Large intestine (tissue), 3 donors: ENCODE data around the gene STAT5A. TPM values are rescaled to one million over a fixed set of nuclear protein-coding genes. Genes with fewer than 3 reads are reported as not detected.
A peak's percentile ranks its signal among the peaks of the same experiment; 100 is the strongest.

Source experiments
- DNase-seq, 2 donors: peaks; one replicate each; pipeline versions ENCODE4 v3.0.0 to v3.0.0-alpha.2; 2013
- H3K27ac ChIP-seq: one replicate; pipeline ENCODE4 v1.5.1; 2013; ENCODE audit warnings: low read length
- H3K27me3 ChIP-seq: 2 replicates; pipeline ENCODE4 v1.6.1; 2013; ENCODE audit warnings: low read length; ENCODE audit not compliant: control insufficient read depth, insufficient read depth
- H3K36me3 ChIP-seq: 2 replicates; pipeline ENCODE4 v1.6.1; 2013; ENCODE audit warnings: low read length; ENCODE audit not compliant: control insufficient read depth, insufficient read depth
- H3K4me1 ChIP-seq: one replicate; pipeline ENCODE4 v1.6.1; 2013; ENCODE audit warnings: low read length; ENCODE audit not compliant: control insufficient read depth, insufficient read depth
- H3K4me3 ChIP-seq: one replicate; pipeline ENCODE4 v1.5.1; 2013; ENCODE audit warnings: low read length
- H3K9me3 ChIP-seq: one replicate; pipeline ENCODE4 v1.6.1; 2013; ENCODE audit warnings: mild to moderate bottlenecking, low read depth, low read length, moderate library complexity; ENCODE audit not compliant: control insufficient read depth
- WGBS: methylation state at CpG from one replicate; pipeline ENCODE4 v1.1.5; 2013; ENCODE audit warnings: low lambda C conversion rate; ENCODE audit not compliant: insufficient coverage; 5-methylcytosine and 5-hydroxymethylcytosine counted together
- polyA plus RNA-seq: library from polyadenylated mRNA; unstranded; fragments of 120-200 nt; gene quantifications from one replicate; pipeline ENCODE4 v1.2.1, GENCODE V29; 2013

Gene STAT5A
- polyA plus RNA-seq, 1 donor, result 14.2 TPM

GRCh38 chr17:42284024-42284369 lies 4.3 kb upstream of the STAT5A start:
- DNase-seq, result no peak
- H3K9me3 ChIP-seq, result no peaks in the 10 kb centered on the region
- WGBS, result 100% methylated on average over 1 of the region's 5 CpGs
- H3K27ac ChIP-seq, result no peak overlapping the region
- H3K4me1 ChIP-seq, result peaks cover 17% of the 10 kb centered on the region
- H3K27me3 ChIP-seq, result no peaks in the 10 kb centered on the region
- no peak overlapping the region for H3K4me3 ChIP-seq
- H3K36me3 ChIP-seq, result no peaks in the 10 kb centered on the region

- Histone ChIP-seq H3K27me3 (no peaks in the 10 kb centered on the region), H3K27ac (no peak overlapping the region), H3K4me3 (no peak overlapping the region), H3K9me3 (peaks cover 2% of the 10 kb centered on the region), H3K4me1 (peaks cover 17% of the 10 kb centered on the region), H3K36me3 (no peaks in the 10 kb centered on the region)
- no peak for DNase-seq
- WGBS, result no CpG with 5 or more reads among the region's 7 CpGs
Measured at GRCh38 chr17:42284566-42284965, 3.7 kb upstream of the STAT5A start.

DNA sequence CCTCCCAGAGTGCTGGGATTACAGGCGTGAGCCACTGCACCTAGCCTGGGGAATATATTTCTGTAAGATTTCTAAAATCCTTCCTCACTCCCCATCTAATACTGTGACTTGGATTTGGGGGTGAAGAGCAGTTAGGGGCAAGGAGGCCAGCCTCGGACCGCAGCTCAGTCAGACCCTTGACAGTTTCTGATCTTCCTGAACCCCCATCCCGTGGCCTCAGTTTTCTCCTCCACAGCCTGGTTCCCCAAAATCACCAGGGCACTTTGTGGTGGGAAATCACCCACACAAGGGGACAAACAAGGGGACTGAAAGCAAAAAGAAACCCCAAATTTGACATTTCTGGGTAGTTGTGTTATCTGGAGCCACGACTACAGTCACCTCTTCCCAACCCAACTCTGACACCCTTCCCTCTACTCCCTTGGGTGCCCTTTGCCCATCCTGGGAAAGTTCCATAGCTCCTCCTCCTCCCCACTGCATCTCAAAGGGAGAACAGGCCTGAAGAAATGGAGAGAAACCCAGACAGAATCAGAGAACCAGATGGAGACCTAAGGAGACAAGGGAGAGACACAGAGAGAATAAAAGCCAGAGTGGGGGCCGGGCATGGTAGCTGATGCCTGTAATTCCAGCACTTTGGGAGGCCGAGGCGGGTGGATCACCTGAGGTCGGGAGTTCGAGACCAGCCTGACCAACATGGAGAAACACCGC lies 2.8 kb upstream of the STAT5A start:
- Histone ChIP-seq H3K27ac (no peak overlapping the region), H3K4me1 (peaks cover 17% of the 10 kb centered on the region), H3K9me3 (peaks cover 2% of the 10 kb centered on the region), H3K4me3 (no peak overlapping the region), H3K36me3 (no peaks in the 10 kb centered on the region), H3K27me3 (no peaks in the 10 kb centered on the region)
- DNase-seq, result no peak
- WGBS, result 80% methylated on average over 2 of the region's 11 CpGs

GRCh38 chr17:42286411-42287221 lies 1.7 kb upstream of the STAT5A start:
- Histone ChIP-seq H3K4me1 (peaks cover 17% of the 10 kb centered on the region), H3K27ac (no peak overlapping the region), H3K27me3 (no peaks in the 10 kb centered on the region), H3K9me3 (peaks cover 2% of the 10 kb centered on the region), H3K4me3 (no peak overlapping the region), H3K36me3 (no peaks in the 10 kb centered on the region)
- no CpG with 5 or more reads among the region's 5 CpGs for WGBS
- no peak for DNase-seq

DNA sequence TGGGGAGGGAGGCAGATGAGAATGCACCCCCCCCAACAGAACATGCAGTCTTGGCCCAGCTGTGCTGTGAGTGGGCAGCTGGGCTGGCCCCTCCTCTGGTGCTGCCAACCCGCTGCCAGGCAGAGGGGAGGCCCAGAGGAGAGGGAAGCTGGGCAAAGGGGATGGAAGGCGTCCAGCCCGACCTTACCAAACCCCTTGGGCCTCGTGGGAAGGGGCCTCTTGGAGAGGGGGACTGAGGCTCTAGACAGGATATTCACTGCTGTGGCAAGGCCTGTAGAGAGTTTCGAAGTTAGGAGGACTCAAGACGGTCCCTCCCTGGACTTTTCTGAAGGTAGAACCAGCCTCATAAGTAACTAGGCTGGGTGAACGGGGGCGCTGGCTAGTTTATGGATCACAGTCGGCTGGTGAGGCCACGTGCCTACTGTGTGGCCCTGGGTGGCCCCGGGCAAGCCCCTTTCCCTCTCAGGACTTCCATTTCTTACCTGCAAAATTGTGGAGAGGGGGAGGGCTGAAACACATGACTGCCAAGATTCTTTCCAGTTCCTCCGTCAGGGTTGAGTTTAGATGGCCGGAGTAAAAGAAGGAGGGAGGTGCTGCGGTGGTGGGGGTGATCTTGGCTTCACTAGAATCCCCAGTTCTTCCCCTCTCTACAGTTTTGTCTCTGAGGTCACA lies 857 bp upstream of the STAT5A start:
- H3K4me1 ChIP-seq, result peaks cover 17% of the 10 kb centered on the region
- H3K27ac ChIP-seq, result no peak overlapping the region
- H3K27me3 ChIP-seq, result no peaks in the 10 kb centered on the region
- WGBS, result no CpG with 5 or more reads among the region's 14 CpGs
- DNase-seq, result no peak
- peaks cover 2% of the 10 kb centered on the region for H3K9me3 ChIP-seq
- H3K36me3 ChIP-seq, result peaks cover 3% of the 10 kb centered on the region
- H3K4me3 ChIP-seq, result peak overlapping the region; percentile 44

- Histone ChIP-seq H3K4me3 (peak overlapping the region; percentile 44), H3K27ac (no peak overlapping the region), H3K4me1 (peaks cover 17% of the 10 kb centered on the region), H3K9me3 (peaks cover 2% of the 10 kb centered on the region), H3K36me3 (peaks cover 3% of the 10 kb centered on the region), H3K27me3 (no peaks in the 10 kb centered on the region)
- WGBS, result no CpG with 5 or more reads among the region's 44 CpGs
- DNase-seq, result no peak
Measured at GRCh38 chr17:42288803-42289610, 709 bp downstream of the STAT5A start.

DNA sequence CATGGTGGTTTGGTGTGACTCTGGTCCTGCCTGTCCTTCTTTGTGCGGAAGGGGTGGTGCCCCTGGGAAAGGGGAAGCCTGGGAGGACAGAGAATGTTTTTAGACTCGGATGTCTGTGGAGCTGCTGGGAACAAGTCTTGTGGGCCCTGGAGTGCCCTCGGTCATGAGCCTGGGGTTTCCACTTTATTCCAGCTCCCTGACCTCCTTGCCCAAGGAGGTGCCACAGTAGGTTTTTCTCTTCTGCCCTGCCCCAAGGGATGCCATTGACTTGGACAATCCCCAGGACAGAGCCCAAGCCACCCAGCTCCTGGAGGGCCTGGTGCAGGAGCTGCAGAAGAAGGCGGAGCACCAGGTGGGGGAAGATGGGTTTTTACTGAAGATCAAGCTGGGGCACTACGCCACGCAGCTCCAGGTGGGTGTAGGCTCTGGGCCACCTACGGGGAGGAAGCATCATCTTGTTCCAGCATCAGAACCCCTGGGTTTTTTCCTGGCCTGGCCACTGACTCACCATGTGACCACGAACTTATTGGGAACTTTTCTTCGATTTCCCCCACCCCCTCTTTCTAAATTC lies 1.4 kb downstream of the STAT5A start:
- peaks cover 17% of the 10 kb centered on the region for H3K4me1 ChIP-seq
- H3K27me3 ChIP-seq, result no peaks in the 10 kb centered on the region
- H3K4me3 ChIP-seq, result peak overlapping the region; percentile 44
- H3K36me3 ChIP-seq, result peaks cover 5% of the 10 kb centered on the region
- peaks cover 2% of the 10 kb centered on the region for H3K9me3 ChIP-seq
- WGBS, result no CpG with 5 or more reads among the region's 9 CpGs
- DNase-seq, result no peak
- no peak overlapping the region for H3K27ac ChIP-seq

DNA sequence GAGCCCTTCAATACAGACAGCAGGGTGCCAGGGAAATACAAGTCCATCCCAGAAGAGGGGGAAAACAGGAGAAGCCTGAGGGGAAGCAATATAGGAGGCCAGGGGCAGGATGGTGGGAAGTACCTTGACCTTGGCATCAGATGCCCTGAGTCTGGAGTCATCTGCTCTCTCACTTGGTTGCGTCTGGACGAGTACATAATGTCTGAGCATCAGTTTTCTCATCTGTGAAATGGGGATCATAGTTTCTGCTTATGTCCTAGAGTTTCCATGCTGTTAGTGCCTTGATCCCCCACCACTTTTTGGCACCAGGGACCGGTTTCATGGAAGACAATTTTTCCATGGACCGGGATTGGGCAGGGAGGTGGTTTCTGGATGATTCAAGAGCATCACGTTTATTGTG lies 2.3 kb downstream of the STAT5A start:
- Histone ChIP-seq H3K27ac (no peak overlapping the region), H3K4me3 (no peak overlapping the region), H3K9me3 (peaks cover 2% of the 10 kb centered on the region), H3K36me3 (peaks cover 12% of the 10 kb centered on the region), H3K4me1 (peaks cover 17% of the 10 kb centered on the region), H3K27me3 (no peaks in the 10 kb centered on the region)
- no CpG with 5 or more reads among the region's 5 CpGs for WGBS
- DNase-seq, result no peak

- Histone ChIP-seq H3K4me3 (no peak overlapping the region), H3K27me3 (no peaks in the 10 kb centered on the region), H3K36me3 (peaks cover 14% of the 10 kb centered on the region), H3K4me1 (peaks cover 17% of the 10 kb centered on the region), H3K27ac (no peak overlapping the region), H3K9me3 (peaks cover 2% of the 10 kb centered on the region)
- DNase-seq, result no peak
- WGBS, result no CpG with 5 or more reads among the region's 11 CpGs
Measured at GRCh38 chr17:42291129-42291528, 2.8 kb downstream of the STAT5A start.
